IMR-90 (cell line): ENCODE measurements around the gene CLHC1.

Source experiments
- CTCF ChIP-seq: conservative IDR thresholded peaks from 2 replicates; pipeline ENCODE4 v1.5.1; 2012; ENCODE audit warnings: mild to moderate bottlenecking, low read depth, low read length, improper control_type of control experiment
- POLR2A ChIP-seq: IDR thresholded peaks from 2 replicates; pipeline ENCODE4 v1.6.1; 2012; ENCODE audit warnings: mild to moderate bottlenecking, low read depth, low read length
- SMC3 ChIP-seq: fragments of 150-350 bp; IDR thresholded peaks from 2 replicates; pipeline ENCODE4 v1.6.1; 2016; ENCODE audit warnings: low read depth, mild to moderate bottlenecking, antibody characterized with exemption, low read length, moderate library complexity

GRCh38 chr2:55168221-55169154 is 63.6 kb downstream of the CLHC1 start:
- TF ChIP-seq CTCF (peak; percentile 86), SMC3 (peak; percentile 92), POLR2A (peak; percentile 35; the same call in 1 of the 2 replicates)
